HG02938 (cell line): Measurements from ENCODE around the gene AGBL1.

Source experiments
- ATAC-seq: cut with Tn5 transposase; IDR thresholded peaks from one replicate; pipeline ENCODE4 v1.9.1; 2021; ENCODE audit warnings: mild to moderate bottlenecking, moderate library complexity; ENCODE audit not compliant: unreplicated experiment

The AGBL1 gene

DNA sequence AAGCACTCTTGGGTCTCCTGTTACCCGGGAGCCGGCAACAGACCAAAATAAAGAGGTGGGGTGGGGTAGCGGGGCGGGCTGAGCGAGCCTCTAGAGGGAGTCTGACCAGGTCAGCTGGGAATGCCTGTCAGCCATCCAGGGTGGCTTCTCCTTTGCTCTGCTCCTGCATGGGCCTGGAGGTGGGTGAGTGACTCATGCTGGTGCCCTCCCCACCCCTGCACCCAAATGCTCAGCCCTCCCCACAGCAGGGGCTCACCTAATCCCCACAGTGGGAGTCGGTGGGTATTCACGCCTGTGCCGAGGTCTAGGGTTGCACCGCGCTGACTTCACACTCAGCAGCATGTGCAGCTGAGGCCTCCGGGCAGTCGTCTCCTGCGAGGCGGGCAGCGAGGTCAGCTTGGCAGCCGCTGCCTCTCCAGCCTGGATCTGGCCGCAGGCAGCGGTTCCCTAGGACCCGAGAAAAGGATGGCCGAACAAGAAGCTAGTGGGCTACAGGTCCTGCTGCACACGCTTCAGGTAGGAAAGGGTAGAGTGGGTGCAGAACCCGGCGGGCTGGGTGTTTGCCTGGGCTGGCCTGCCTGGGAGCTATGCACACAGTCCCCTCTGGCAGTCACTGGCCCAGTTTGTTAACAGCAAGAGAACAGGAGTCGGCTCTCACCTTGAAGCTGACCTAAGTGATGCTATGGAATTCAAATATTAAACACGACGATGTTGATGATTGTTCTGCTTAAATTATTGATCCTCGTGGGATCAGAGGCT, at the start of gene AGBL1:
AGBL1 (plus strand) TSS at position 364 of the 759 bp plus-strand sequence.
- ATAC-seq = no peak

DNA sequence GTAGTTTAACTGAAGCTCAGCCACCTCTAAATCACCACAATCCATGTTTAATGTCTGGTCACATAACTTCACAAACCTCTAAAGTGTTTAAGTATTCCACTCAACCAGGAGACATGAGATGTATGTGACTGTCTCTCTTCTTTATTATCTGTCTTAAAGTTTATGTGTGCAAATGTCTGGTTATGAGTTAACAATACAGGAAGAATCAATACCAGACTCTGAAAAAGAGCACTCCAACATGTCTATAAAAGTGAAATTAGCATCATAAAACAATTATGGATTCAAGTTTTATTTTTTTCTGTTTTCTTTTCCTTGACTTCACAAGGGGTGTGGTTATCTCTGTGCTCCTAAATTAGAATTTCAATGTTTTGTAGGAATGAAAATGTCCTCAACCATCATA, 44.8 kb upstream of the AGBL1 start:
- ATAC-seq = no peak

DNA sequence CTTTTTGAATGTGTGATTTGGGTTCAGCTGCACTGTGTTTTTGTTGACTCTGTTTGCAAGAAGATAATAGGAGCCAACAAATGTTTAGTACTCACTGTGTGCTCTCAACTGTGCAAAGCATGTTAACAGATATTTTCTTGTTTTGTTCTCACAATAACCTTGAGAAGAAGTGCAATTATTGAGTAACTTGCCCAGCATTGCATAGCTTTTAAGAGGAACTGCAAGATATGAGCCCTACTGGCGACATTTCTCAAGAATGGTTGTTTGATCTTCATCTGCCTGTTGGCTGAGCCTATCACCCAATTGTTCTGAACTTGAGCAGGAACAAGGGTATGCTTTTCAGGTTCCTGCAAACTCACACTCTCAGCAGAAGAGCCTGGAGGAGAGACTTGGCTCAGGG, 43.4 kb upstream of the AGBL1 start:
- no peak for ATAC-seq

DNA sequence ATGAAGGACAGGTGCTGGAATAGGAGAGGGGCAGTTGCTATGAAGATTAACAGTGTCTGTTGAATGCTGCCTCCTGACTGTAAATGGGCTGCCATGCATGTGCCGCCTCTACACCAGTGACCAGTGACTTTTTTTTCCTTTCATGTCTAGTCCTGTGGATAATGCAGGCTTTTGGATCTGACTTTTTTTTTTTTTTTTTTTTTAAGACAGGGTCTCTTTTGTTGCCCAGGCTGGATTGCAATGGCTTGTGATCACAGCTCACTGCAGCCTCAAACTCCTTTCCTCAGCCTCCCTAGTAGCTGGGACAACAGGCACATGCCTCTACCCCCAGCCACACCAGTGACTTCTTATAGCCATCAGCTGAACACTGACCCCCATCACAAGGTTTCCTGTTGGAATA, 41.2 kb upstream of the AGBL1 start:
- ATAC-seq = no peak

DNA sequence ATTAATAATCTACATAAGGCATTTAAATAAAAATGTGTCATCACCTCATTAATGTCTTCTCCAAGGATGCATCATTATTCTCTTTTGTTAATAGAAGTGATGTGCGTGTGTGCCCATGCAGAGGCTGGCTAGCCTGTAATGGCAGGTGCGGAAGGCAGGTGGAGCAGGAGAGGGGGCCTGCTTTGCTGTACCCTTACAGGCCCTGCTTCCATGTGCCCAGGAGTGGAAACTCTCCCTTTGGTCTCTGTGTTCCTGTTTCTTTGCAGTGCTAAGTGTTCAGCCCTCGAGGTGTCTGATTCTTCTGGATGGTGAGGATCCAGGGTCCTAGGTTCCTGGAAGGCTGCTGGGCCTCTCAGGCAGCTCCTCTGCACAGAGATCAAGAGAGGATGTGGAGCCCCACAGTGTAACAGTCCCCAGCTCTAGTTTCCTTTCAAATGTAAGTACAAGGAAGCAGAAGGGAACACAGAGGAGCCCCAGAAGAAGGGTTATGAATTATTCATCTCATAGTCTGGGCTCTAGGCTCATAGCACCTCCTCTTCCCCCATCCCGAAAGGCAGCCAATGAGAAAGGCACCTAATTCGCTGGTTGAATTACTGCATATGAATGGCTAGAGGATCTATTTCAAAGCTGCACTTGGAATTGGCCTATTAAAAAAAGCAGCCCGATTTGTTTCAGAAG, 39.2 kb upstream of the AGBL1 start:
- ATAC-seq = no peak

DNA sequence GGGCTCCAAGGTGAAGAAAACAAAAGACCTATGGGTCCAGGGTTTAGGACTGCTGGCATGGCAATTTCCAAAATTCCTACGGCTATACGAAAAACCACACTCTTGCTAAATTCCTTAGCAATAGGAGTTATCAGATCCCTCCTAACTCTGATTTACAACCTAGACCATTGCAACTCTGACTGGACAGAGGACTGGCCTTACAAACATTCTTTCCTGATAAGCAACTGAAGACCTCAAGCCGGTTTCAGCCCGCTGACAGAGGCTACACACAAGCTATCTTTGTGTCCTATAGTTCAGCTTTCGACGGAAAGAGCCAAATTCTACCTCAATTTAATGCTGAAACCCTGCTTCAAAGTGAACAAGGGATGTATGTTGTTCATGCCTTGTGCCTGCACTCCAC, 38.3 kb upstream of the AGBL1 start:
- ATAC-seq = no peak

DNA sequence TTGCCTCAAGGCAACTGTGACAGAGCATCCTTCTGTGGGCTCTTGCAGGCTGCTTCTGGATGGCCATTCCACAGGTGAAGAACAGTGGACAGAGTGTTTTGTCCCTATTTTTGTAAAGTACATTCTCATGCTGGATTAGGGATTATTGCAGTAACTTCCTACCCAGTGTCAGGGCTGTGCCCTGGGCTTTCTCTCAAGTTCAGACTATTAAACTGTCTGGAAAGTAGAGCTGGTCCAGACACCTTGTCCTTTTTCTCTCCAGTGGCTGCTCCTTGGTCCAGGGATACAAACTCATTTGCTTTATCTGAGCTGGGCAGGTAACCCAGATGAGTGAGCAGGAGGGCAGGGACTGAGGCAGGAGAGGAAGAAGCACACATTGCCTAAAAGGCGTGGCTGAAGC, 37.4 kb upstream of the AGBL1 start:
- ATAC-seq = no peak

DNA sequence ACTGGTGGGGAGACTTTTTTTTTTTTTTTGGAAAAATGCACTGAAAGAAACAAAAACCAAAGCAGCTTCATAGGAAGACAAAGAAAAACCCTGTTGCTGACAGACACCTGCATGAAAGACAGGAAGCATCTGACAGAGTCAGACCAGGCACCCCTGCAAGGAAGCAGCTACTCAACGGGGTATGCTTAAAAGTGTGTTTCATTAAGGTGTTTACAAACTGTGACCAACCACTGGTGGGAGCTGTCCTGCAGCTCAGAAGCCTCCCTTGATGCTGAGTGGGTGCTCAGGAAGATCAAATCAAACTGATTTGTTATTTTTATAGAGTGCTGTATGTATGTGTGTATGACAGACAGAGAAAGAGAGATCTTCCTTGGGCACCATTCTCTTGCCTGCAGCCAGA, 34.7 kb upstream of the AGBL1 start:
- ATAC-seq = no peak

DNA sequence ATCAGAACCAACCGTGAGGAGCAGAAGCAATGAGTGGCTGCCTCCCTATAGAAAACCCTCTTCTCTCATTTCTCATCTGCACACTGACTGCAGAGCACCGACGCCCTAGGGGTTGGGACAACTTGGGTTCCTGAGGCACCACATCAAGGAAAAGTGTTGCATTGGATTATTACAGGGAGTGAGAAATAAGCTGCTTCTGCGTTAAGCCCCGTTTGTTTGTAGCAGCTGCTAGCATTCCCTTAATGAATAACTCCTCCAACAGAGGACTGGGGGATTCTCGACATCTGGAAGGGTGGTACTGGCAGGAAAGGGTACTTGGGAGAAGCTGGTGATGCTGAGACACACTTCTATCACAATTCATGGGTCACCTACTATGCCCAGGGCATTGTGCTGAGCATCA, 25.3 kb upstream of the AGBL1 start:
- no peak for ATAC-seq

DNA sequence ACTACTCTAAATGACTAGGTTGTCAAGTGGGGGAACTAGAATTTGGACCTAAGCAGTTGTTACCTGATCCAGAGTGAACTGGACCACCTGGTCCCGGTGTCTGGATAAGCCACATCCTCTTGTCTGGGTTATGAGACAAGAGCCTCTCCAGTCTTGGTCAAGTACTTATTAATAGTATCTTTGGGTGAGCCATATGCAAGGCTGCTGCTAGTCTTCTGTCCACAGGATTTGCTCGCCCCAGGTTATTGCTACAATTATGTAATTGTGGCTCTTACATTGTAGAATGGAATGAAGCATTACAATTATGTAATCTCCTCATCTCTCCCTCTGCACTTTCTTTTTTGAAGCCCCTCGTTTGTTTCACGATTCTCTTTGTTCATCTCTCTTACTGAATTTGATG, 24.0 kb upstream of the AGBL1 start:
- ATAC-seq = no peak

DNA sequence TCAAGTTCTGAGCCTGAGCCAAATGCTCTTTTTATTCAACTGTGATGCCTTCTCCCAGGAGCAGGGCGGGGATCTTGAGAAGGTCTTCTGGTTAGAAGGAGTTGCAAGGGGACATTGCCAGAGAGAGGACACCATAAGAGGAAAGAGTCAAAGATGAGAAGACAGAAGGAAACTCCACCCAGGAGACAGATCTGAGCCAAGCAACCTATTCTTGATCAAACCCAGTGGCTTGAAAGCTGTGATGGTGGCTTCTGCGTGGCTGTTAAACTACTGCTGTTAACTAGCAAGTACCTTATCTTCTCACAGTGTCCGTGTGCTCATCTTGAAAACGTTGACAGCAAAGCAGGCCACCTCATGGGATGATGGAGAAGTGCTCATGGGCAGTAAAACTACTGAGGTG, 19.8 kb upstream of the AGBL1 start:
- ATAC-seq = no peak

DNA sequence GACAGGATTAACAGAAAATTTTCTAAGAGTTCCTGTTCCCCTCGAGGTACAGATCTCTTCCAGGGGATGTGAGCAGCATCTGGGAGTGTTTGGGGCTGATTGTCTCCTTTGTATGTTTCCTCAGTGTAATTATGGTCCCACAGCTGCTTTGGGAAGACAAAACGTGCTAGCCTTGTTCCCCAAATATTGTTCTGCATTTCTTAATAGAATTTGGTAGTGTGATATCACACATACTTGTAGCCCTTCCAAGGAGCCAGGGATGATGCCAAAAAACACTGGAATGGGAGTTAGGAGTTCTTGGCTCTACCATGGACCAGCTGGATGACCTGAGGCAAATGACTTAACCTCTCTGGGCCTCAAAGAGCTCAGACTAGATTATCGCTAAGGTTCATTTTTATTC, 19.0 kb upstream of the AGBL1 start:
- ATAC-seq = no peak

DNA sequence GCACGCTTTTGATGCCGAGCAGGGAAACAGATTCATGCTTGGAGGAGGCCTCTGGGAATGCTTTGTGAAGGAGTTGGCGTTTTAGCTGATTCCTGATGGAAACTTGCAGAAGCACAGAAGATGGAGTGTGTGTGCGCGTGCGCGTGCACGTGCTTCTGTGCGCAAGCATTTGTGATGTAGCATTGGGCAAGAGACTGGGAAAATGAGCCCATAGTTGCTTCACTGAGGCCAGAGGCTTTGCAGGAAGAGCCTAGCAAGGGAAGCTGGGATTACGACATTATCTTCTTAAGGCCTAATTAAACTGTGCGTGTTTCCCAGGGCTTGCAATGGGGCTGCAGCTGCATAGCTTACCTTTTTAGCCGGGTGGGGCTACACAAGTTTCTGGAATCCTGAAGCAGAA, 18.1 kb upstream of the AGBL1 start:
- no peak for ATAC-seq

DNA sequence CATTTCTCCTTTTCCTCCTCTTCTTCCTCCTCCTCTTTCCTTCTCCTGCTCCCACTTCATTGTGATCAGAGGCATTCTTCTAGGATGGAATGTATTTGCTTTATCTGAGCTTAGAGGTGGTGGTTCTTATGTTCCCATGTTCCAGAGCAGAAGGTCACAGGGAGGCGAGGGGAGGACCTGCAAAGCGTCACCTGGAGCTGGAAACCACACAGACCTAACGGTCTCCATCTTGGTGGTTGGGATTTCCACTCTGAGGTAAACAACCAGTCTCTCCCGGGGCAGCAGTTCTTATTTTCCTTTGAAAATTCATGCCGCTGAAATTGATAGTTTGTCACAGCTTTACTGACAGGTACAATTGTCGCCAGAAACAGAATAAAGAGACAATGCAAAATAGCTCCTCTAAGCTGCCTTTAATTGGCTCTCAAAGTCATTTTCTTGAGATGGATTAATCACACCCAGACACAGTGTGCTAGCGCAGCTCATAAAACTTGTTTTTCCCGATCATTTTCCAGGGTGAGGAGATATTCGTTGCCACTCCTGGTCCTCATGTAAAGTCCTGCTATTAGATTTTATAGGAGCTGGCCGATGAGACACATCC, 16.9 kb upstream of the AGBL1 start:
- no peak for ATAC-seq

DNA sequence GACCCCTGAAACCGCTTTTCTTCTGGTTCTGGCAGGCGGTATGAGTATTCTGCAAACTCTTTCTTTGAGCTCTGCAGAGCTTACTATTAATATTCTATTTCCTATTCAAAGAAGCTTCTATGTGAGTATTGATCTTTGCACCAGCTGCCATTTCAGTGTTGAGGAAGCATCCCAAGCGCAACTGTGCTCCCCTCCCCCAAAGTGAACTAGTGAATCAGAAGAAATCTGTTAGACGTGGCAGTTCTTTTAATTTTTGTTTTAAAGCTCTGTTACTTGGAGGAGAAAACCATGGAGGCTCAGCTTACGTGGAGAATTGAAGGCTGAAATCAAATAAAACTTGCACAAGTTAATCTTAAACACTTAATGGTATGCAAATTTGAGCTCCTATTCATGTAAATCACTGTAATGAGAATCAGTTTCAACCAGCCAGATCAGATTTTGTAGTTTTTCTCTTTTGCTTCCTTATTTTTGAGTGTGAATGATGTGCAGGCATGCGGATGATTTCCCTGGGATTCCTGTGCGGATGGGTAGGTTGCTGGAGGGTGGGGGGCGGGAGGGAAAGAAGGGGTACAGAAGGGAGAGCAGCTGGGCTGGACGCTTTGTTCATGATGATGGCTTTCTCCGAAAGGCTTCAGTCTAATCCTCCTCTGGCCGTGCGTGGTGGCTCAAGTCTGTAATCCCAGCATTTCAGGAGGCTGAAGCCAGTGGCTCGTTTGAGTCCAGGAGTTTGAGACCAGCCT, 16.1 kb upstream of the AGBL1 start:
- ATAC-seq = no peak

DNA sequence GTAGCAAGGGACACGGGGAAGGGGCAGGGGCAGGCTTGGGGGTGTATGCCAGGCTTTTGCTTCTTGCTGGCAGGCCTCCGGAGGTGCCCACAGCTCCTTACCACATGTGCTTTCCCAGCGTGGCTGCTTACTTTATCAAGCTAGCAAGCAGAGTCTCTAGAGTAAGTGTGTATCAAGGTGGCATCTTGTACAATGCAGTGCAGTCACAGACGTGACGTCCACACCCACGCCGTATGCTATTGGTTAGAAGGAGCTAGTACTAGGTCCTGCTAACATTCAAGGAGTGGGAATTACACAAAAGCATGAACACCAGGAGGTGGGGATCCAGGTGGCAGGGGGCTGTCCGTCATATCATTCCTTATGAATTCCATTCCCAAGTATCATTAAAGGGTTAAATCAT, 15.3 kb upstream of the AGBL1 start:
- ATAC-seq = no peak

DNA sequence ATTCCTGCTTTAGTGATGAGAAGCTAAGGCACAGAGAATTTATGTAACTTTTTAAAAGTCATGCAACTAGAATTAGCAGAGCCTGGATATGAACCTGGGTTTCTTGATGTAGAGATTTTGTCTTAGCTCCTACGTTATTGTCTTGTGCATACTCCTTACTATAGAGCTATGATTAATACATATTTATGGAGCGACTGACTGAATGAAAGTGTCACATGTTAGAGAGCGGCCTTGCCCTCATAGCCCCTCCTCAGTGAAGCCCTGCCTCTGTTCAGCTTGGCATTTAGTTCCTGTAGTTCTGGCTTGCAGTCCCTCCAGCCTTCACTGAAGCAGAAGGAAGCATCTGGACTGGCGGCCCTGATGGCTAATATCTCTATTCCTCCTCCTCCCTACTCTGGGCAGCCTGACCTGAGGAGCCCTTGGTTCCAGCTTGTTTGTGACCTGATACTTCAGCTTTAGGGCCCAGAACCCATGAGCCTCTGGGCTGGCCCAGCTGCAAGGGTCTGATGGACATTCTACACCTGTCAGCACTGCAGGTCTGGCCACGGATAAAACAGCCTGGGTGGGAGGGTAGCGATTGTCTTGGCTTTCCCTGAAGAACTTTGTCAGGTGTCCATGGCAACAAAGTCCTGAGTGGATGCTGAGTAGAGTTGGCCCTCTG, 13.4 kb upstream of the AGBL1 start:
- no peak for ATAC-seq

DNA sequence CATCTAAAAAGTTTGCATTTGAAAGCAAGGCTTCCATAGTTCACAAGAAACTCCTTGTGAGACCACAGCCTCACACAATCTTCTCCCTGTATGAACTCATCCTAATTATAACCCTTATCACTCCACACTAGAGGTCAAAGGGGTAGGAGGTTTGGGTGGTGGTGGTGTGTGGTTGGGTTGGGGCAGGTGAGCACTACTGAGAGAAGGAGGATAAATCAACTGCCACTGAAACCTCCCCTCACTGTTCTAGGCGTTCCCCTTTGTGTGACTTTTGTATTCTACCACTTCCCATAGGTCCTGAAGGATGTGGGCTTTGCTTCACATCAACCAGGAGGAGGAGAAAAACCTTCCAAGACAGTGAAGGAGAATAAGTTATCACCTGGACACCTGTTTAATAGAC, 6.4 kb upstream of the AGBL1 start:
- no peak for ATAC-seq

DNA sequence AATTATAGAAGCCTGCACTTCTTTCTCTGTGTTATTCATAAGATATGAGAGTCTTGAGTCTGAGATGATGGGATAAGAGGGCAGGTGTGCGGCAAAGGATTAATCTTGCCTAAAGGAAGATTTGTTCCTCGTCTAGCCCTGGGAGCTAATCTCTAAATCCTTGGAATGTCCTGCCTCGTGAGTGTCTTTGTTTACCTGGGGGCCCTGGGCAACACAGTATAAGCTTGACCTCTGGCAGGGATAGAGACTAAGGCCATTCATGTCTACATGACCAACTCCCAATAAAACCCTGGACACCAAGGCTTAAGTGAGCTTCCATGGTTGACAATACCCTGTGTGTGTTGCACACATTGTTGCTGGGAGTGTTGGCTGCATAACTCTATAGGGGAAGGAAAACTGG, 3.2 kb upstream of the AGBL1 start:
- ATAC-seq = no peak

DNA sequence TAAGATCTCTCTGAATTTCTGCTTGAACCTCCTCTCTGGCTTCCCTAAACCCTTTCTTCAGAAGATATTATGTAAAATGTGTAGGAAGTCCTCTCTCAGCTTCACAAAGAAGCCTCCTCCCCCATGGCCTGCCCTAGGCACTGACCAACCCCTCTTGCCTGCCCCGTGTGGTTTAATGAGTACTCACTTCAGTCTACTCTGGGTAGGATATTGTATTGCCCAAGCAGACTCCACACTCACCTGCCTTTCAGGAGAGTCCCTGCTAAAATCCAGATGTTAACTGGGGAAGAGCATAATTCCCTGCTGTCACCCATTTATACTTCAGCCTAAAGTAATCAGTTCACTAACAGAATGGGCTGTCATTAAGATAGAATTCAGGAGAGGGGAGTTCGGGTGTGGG, 2.6 kb upstream of the AGBL1 start:
- ATAC-seq = no peak

DNA sequence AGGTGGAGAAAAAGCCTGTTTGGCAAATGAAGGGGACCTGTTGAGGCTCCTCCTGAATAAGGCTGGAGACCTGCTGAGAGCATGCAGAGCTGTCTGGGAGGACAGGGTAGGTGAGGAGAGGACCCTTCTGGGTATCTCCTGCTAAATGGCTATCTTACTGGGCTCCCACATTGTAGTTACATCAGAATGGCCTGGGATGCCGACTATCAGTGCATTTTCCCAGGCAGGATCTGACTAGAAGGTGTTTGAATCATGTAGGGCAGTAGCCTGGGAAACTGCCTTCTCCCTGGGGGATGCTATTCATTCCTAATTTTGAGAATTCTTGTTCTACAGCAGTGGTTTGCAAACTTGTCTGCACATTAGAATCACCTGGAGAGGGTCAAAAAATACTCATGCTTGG, 631 bp downstream of the AGBL1 start:
- ATAC-seq = no peak
